IPS-11a (cell line): Measurements from ENCODE around the gene KCNJ10.
"Not testable (repeated sequence)": the region's sequence is repeated elsewhere in the genome, so short reads cannot be mapped to it uniquely, and the experiment has no call there.

Source experiments
- H3K4me3 ChIP-seq: one replicate; pipeline ENCODE4 v1.5.1; 2013; ENCODE audit warnings: low read depth, low read length, control low read depth

KCNJ10 gene

DNA sequence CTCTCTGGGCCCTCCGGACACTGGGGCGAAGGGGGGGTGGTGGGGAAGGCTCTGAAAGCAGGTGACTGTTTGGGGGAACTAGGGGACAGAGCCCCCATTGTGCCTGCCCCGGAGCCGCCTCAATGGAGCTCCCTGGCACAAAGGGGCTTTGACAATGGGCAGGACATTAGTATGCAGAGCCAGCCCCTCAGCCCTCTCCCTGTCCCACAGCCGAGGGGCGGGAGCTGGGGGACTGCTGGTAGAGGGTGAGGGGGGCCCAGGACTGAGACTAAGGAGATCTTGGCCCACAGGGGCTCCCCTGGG, 7.8 kb downstream of the KCNJ10 start:
- no peak overlapping the region for H3K4me3 ChIP-seq

GRCh38 chr1:160061369-160062229, 8.4 kb downstream of the KCNJ10 start:
- H3K4me3 ChIP-seq, result no peak overlapping the region

GRCh38 chr1:160058087-160058486, 11.9 kb downstream of the KCNJ10 start:
- H3K4me3 ChIP-seq, result no peak overlapping the region

DNA sequence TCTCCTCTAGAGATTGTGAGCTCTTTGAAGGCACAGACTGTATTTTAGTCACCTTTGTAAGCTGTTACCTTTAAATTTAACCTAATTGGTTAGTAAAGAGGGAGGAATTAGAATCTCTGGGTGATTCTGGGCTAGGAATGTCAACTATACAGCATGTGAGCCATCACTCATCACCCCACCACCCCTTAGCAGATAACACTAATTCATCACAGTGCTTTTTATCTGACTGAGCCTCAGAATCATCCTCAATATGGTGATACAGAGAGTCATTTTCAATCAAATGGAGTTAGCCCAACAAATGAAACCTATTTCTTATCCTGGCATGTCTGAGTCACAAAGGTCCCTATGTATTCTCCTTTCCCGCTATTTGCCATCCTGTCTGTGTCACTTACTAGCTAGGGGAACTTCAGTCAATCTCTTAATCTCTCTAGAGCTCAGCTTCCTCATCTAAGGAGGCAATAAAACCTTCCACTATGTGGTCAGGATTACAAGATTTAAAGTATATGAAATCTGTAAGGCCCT, 13.3 kb downstream of the KCNJ10 start:
- no peak overlapping the region for H3K4me3 ChIP-seq

DNA sequence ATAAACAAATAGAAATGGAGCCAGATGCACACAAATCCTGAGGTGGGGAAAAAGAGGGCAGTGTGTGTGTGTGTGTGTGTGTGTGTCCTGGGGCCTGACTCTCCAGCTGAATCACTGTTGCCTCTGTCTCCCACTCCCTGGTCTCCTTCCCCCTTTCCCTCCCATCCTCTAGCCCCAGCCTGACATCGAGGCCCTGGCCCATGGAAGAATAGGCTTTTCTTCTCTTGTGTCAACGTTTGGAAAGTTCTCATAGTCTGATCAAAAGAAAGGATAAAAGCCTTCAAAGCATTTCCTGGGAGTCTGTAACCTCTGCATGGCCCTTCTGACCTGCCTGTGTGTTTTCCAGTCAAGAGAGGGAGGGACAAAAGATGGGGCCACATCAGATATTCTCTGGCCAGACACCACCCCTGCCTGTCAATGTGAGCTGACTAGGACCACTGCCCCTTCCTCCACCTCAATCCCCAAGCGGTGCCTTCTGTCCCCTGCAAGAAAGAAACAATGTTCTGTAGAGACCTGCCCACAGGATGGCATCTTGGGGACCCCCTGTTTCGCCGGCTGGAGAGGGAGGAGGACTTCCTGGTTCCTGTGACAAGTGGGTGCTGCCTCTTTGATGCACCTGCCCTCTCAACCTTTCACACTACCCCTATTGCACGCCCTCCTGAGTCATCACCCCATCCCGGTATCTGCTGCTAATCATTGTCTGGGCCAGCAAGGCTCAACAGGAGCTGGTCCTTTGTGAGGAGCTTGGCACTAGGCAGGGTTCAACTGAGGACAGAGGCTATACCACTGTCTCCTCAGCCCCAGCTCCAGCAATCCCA, 16.2 kb downstream of the KCNJ10 start:
- H3K4me3 ChIP-seq, result no peak overlapping the region

DNA sequence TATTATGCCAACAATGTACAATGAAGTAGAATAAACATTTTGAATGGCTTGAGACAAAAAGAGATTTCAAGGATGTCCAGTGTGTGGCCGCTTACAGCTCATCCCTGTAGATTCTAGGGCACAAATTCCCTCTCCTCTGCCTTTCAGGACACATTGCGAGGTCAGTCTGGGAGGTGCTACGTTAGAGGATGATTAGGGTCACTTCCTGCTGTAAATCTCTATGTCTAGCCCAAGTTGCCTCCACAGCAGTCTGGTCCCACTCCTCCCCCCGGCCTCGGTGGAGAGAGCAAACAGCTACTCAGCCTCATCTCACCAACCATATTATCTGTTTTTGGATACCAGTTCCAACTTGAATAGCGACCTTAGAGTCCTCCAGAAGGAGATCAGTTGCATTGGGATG, 17.0 kb downstream of the KCNJ10 start:
- no peak overlapping the region for H3K4me3 ChIP-seq

- no peak overlapping the region for H3K4me3 ChIP-seq
Measured at GRCh38 chr1:160050619-160051018, 19.3 kb downstream of the KCNJ10 start.

DNA sequence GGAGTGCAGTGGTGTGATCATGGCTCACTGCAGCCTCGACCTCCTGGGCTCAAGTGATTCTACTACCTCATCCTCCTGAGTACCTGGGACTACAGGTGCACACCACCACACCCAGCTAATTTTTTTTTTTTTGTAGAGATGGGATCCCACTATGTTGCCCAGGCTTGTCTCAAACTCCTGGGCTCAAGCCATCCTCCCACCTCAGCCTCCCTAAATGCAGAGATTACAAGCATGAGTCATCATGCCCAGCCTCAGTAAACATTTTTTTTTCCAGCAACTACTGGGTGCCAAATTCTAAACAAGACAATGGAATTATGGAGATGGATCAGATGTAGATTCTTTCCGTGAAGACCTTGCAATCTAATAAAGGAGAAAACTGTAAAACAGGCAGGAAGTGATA, 19.8 kb downstream of the KCNJ10 start:
- not testable (repeated sequence) for H3K4me3 ChIP-seq

GRCh38 chr1:160049101-160049500, 20.9 kb downstream of the KCNJ10 start:
- H3K4me3 ChIP-seq, result no peak overlapping the region

DNA sequence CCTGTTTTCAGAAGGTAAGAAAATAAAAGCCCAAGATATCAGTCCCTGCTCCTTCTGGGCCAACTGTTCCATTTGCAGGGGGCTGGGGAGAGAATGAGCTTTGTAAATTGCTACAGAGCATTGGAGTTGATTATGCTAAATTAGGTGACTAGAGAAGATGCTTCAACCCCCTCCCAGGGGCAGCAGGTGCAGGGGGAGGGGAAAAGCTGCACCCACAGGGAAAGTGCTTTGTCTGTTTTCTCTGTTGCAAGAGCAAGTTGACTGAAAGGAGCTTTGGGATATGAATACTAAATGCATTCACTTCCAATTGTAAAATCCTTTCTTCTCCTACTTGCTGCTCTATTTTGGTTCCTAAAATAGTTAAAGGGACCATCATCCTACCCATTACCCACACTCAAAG, 21.6 kb downstream of the KCNJ10 start:
- no peak overlapping the region for H3K4me3 ChIP-seq

DNA sequence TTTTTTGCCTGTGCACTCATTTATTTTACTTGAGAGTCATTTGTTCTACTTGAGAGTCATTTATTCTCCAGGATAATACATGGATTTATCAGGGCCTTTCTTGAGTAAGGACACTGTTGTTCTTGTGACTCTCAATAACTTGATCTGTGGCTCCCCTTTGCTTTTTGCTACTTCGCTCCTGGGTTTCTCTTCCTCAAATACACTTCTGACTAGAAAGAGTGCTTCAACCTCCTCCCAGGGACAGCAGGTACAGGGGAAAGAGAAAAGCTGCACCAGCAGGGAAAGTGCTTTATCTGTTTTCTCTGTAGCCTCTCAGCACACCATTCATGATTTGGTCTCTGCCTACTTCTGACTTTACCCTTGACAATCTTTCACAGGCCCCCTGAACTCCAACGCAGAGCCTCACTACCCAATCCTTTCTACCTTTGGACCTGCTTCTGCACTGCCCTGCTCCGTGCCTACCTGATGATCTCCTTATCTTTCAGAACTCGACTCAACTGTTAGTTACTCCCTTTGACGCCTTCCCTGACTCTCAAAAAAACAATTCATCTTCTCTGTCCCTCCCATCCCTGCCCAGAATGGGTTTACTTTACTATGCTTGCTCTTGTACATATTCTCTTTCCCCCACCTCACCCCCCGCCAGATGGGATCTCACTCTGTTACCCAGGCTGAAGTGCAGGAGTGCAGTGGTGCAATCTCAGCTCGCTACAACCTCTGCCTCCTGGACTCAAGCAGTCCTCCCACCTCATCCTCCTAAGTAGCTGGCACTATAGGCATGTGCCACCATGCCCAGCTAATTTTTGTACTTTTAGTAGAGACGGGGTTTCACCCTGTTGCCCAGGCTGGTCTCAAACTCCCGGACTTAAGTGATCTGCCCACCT, 22.6 kb downstream of the KCNJ10 start:
- no peak overlapping the region for H3K4me3 ChIP-seq

DNA sequence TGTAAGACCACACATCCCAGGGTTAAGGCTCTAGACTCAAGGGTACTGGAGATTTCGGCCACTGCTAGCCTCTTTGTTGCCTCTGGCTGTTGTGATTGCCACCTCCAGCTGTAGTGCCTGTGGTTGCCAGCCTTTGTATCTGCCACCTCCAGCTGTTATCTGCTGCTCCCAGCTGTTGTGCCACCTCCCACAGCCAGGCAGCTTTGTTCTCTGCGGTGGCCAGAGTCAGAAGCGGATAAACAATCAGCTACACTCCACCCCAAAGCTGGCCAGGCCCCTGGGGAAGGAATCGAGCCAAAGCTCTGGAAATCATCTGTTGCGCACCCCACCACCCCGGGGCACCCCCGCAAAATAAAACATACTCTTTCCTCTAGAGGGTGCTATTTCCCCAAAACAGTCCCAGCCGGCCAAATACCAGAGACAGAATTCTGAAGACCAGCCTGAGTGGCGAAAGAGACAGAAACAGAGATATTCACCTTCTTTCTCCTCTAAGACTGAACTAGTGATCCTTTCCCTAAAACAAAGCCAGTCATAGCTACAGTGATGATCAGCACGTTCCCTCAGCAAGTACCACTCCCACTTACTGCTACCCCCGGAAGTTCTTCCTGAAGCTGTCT, 23.4 kb downstream of the KCNJ10 start:
- no peak overlapping the region for H3K4me3 ChIP-seq

GRCh38 chr1:160045653-160046052, 24.3 kb downstream of the KCNJ10 start:
- no peak overlapping the region for H3K4me3 ChIP-seq

- no peak overlapping the region for H3K4me3 ChIP-seq
Measured at GRCh38 chr1:160043543-160043942, 26.4 kb downstream of the KCNJ10 start.

GRCh38 chr1:160040476-160040875, 29.5 kb downstream of the KCNJ10 start:
- H3K4me3 ChIP-seq, result no peak overlapping the region

DNA sequence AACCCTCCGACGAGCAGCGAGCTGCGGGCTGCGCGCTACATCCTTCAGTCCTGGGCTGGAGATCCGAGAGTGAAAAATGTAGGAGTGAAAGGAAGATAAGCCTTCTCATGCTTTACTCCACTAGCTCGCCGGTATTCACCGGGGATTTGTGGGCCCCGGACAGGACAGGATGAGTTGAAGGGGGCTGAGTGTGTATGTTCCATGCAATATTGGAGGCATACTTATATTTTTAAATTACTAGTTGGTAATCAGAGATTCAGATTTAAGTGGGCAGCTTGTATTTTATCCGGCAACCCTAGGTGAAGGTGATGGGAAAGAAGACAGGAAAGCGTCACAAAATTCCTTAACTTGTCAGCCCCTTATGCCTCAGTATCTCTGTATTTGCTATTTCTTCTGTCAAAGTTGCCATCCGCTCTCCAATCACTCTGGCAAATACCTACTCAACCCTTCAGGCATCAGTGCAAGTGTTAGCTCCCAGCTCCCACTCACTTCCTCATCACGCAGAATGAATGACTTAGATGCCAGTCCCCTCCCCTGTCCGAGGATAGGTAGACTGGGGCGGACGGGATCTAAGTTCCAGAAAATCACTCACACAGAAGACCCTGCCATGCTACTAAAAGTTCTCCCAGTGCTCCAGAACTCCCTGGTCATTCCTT, 37.7 kb downstream of the KCNJ10 start:
- peak overlapping the region; percentile 52 for H3K4me3 ChIP-seq

GRCh38 chr1:160031365-160032164, 38.4 kb downstream of the KCNJ10 start, which contains the start of gene PIGM:
TSS of gene PIGM (minus strand) at chr1:160031990. CDS start at chr1:160031739, 251 bp downstream.
- peak within 1 kb of the TSS; percentile 82 for H3K4me3 ChIP-seq

GRCh38 chr1:160030657-160031364, 39.1 kb downstream of the KCNJ10 start:
- H3K4me3 ChIP-seq, result peak overlapping the region; percentile 82

DNA sequence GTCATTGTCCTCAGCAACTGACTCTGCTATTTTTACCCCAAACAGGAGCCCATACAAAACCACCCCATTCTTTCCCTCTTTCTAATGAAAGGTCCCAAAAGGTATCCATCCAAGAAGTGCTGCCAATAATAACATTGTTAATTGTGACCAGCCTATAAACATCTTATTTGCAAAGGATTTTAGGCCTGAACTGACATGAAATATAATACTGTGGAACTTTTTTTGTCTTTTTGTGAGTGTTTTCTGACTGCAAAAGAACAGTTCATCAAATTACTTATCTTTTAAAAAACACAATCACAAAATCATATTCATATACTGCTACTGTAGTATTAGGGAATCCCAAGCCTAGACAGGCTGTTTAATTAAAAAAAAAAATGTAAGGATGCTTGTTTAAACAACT, 41.5 kb downstream of the KCNJ10 start:
- no peak overlapping the region for H3K4me3 ChIP-seq
